Effector memory CD8-positive, alpha-beta T cell (primary cell): ENCODE results near the gene RAI1.
A peak's percentile ranks its signal among the peaks of the same experiment; 100 is the strongest.

Source experiments
- ATAC-seq: fragments of 150-1000 bp; cut with Tn5 transposase; replicated peaks from 2 replicates; pipeline ENCODE4 v1.10.0; 2021; ENCODE audit warnings: mild to moderate bottlenecking, moderate library complexity
- DNase-seq, 3 experiments: peaks; one replicate each; pipeline ENCODE4 v3.0.0; 2021
- H3K27ac Mint-ChIP-seq, 2 donors: one replicate each; pipeline ENCODE4 v1.8.0; 2022; ENCODE audit warnings: mild to moderate bottlenecking in 2 of 2, mixed read lengths in 2 of 2, moderate library complexity in 2 of 2
- H3K27me3 Mint-ChIP-seq, 2 donors: one replicate each; pipeline ENCODE4 v1.8.0; 2022; ENCODE audit warnings: mixed read lengths in 2 of 2
- H3K36me3 Mint-ChIP-seq: one replicate; pipeline ENCODE4 v1.8.0; 2022; ENCODE audit warnings: mild to moderate bottlenecking, moderate library complexity, mixed read lengths; ENCODE audit not compliant: insufficient read depth
- H3K4me1 Mint-ChIP-seq, 2 donors: one replicate each; pipeline ENCODE4 v1.8.0; 2022; ENCODE audit warnings: low read depth in 2 of 2, mixed read lengths in 2 of 2
- H3K4me3 Mint-ChIP-seq, 2 donors: one replicate each; pipeline ENCODE4 v1.8.0; 2022; ENCODE audit warnings: mild to moderate bottlenecking in 2 of 2, mixed read lengths in 2 of 2, moderate library complexity in 2 of 2
- H3K9me3 Mint-ChIP-seq, 2 donors: one replicate each; pipeline ENCODE4 v1.8.0; 2022; ENCODE audit warnings: mixed read lengths in 2 of 2

Gene RAI1

DNA sequence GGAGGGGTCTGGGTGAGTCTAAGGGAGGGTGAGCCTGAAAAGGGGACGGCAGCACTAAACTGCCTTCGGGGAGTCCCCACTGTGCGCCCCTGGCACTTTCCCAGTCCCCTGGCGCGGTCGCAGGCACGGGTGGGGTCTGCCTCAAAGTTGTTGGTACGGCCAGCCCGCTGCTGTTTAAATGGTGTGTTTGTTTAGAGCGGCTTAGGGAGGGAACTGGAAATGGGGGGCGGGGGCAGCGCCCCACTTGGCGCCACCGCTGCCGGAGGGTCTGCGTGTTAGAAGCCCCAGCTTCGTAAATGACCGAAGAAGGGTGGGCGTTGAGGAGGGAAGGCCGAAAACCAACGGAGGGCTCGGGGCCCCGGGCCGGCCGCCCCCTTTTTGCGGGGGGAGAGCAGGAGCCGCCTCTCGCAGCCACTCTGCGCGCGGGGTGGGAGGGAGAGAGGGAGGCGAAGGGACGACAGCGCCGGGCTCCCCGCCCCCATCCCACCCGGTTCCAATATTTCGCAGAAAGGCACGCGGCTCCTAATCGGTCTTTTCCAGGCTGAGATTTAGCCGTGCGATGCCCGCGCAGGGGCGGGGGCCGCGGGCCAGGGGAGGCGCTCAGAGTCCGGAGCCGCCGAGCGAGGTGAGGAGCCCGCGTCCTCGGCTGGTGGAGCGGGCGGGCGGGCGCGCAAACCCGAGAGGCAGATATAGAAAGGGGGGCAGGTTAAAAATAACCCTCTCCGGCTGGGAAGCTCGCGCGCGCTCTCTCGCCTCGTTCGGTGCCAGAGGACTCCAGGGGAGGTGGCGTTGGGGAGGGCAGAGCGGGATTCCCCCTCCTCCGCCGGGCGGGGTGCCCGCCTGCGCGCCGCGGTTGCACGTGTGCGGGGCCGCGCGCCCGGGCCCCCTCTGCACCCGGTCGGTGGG, 100.6 kb downstream of the RAI1 start:
- no peaks in the 10 kb centered on the region for H3K9me3 Mint-ChIP-seq
- peaks cover 14 to 17% of the 10 kb centered on the region in 2 donors for H3K4me1 Mint-ChIP-seq
- peak in 2 of 3 experiments; percentile 23 to 37 for DNase-seq
- H3K27ac Mint-ChIP-seq, result peak overlapping the region in 1 of 2 donors; percentile 52
- ATAC-seq, result peak; percentile 63
- peak overlapping the region; percentile 83 to 86 for H3K4me3 Mint-ChIP-seq
- H3K27me3 Mint-ChIP-seq, result peaks cover 6 to 11% of the 10 kb centered on the region in 2 donors
- H3K36me3 Mint-ChIP-seq, result peaks cover 10% of the 10 kb centered on the region

GRCh38 chr17:17782523-17783115, 101.4 kb downstream of the RAI1 start:
- DNase-seq (no peak), ATAC-seq (peak; percentile 16)
- peaks cover 6 to 11% of the 10 kb centered on the region in 2 donors for H3K27me3 Mint-ChIP-seq
- no peaks in the 10 kb centered on the region for H3K9me3 Mint-ChIP-seq
- no peak overlapping the region for H3K27ac Mint-ChIP-seq
- H3K36me3 Mint-ChIP-seq, result peaks cover 10% of the 10 kb centered on the region
- H3K4me1 Mint-ChIP-seq, result peaks cover 13 to 14% of the 10 kb centered on the region in 2 donors
- peak overlapping the region; percentile 83 to 86 for H3K4me3 Mint-ChIP-seq

DNA sequence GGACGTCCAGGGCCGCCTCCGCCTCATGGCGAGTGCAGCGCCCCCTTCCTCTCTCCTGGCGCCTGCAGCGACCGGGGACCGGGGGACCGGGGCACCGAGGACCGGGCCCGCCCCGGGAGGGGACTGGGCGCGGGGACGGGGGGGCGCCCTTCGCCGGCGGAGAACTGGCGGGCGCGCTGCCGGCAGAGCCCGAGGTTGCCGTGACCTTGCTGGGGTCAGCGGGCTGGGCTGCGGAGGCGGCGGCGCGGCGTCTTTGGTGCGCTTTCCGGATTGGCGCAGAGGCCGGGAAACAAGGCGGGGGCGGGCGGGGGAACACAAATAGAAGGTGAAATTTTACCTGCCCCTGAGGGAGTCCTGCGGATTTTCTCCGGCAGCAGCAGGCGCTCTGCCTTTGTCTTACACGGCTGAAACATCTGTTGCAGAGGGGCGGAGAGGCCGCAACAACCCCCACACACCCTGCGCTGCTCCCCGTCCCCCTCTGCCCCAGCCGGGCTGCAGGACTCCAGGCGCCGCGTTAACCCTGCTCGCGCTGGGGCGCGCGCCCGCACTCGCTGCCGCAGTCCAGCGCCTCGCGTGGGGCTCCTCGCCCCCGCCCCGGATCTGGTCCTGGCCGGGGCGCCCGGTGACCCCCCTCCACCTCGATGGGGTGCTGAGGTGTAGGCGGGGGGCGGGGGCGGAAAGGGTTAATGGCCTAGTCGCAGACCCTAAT, 102.0 kb downstream of the RAI1 start:
- H3K27me3 Mint-ChIP-seq, result peaks cover 6 to 11% of the 10 kb centered on the region in 2 donors
- ATAC-seq (peak; percentile 71), DNase-seq (peak; percentile 34 to 47 (median 45))
- peaks cover 10% of the 10 kb centered on the region for H3K36me3 Mint-ChIP-seq
- peak overlapping the region; percentile 83 to 86 for H3K4me3 Mint-ChIP-seq
- H3K27ac Mint-ChIP-seq, result peak overlapping the region in 1 of 2 donors; percentile 91
- no peaks in the 10 kb centered on the region for H3K9me3 Mint-ChIP-seq
- H3K4me1 Mint-ChIP-seq, result peaks cover 13 to 14% of the 10 kb centered on the region in 2 donors

GRCh38 chr17:17783825-17784656, 102.8 kb downstream of the RAI1 start:
- Mint-ChIP-seq H3K27me3 (peaks cover 6 to 11% of the 10 kb centered on the region in 2 donors), H3K27ac (peak overlapping the region; percentile 36 to 91), H3K9me3 (no peaks in the 10 kb centered on the region), H3K36me3 (peaks cover 10% of the 10 kb centered on the region), H3K4me1 (peaks cover 13 to 14% of the 10 kb centered on the region in 2 donors), H3K4me3 (peak overlapping the region; percentile 83 to 86)
- no peak for DNase-seq
- no peak for ATAC-seq

DNA sequence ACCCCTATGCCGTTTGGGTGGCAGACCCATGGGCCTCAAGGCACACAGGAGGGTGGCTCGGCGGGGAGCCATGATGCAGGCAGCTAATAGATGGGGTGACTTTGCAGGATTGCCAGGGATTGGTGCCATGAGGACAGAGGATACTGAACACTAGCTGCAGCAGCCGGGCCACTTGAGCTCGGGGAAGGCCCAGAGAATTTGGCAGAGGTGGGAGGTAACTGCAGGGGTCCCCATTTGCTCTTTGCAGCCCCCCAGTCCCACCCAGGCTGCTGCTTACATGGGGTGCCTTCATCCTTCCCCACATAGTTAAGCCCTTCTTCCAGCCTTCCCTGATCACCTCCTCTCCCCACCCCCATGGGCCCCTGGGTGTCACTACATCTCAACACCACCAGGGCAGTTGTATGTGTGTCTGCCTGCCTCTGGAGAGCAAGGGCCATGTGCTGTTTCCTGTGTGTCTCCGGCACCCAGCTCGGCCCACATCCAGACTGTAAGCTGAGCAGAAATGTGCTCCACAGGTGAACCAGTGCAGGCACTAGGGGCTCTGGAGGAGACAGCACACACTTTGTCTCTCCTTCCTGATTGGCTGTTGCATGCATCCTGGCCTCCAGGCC, 103.5 kb downstream of the RAI1 start:
- peak overlapping the region in 1 of 2 donors; percentile 91 for H3K27ac Mint-ChIP-seq
- no peaks in the 10 kb centered on the region for H3K9me3 Mint-ChIP-seq
- peak overlapping the region; percentile 26 to 67 for H3K4me3 Mint-ChIP-seq
- ATAC-seq (no peak), DNase-seq (no peak)
- peaks cover 6 to 11% of the 10 kb centered on the region in 2 donors for H3K27me3 Mint-ChIP-seq
- peaks cover 14 to 16% of the 10 kb centered on the region in 2 donors for H3K4me1 Mint-ChIP-seq
- peaks cover 10% of the 10 kb centered on the region for H3K36me3 Mint-ChIP-seq

GRCh38 chr17:17785407-17785806, 104.1 kb downstream of the RAI1 start:
- H3K27ac Mint-ChIP-seq, result no peak overlapping the region
- H3K9me3 Mint-ChIP-seq, result no peaks in the 10 kb centered on the region
- peak overlapping the region; percentile 26 to 67 for H3K4me3 Mint-ChIP-seq
- ATAC-seq, result no peak
- H3K36me3 Mint-ChIP-seq, result peaks cover 10% of the 10 kb centered on the region
- no peak for DNase-seq
- H3K27me3 Mint-ChIP-seq, result peaks cover 6 to 11% of the 10 kb centered on the region in 2 donors
- peaks cover 14 to 16% of the 10 kb centered on the region in 2 donors for H3K4me1 Mint-ChIP-seq

DNA sequence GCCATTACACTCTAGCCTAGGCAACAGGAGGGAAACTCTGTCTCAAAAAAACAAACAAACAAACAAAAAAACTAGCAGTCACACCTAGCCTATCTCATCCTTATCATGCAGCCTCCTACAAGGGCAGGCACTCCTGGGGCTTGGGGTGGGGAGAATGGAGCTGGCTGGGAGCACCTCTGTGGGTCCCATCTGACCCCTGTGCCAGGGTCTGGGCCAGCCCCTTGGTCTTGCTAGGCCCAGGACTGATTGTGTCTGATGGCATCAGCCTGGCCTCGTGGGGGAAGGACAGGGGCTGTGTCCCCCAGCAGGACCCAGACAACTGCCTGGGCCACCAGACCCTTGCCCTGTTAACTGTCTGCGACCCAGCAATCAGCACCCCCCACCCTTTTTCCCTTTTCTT, 105.7 kb downstream of the RAI1 start:
- Mint-ChIP-seq H3K9me3 (no peaks in the 10 kb centered on the region), H3K4me1 (peaks cover 16 to 18% of the 10 kb centered on the region in 2 donors), H3K27ac (peak overlapping the region in 1 of 2 donors; percentile 75), H3K4me3 (no peak overlapping the region), H3K36me3 (peaks cover 10% of the 10 kb centered on the region), H3K27me3 (no peaks in the 10 kb centered on the region)
- no peak for DNase-seq
- no peak for ATAC-seq

DNA sequence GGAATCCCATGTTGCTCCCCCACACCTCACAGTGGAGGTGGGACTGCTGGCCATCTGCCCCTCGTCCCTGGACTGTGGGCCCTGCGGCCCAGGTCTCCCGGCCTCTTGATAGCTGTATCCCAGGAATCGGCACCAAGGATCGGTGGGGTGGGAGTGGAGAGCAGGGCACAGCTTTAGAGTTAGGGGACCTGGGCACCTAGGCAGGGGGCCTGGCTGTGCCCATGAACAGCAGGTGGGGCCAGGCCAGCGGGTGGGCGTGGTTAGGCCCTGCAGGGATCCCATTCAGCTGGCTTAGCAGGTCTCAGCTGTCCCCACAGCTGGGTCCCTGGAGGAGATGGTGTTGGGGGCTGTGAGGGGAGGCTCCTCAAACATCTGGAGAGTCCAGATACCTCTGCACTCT, 106.3 kb downstream of the RAI1 start:
- Mint-ChIP-seq H3K4me3 (no peak overlapping the region), H3K36me3 (peaks cover 10% of the 10 kb centered on the region), H3K27me3 (no peaks in the 10 kb centered on the region), H3K9me3 (no peaks in the 10 kb centered on the region), H3K4me1 (peaks cover 19 to 21% of the 10 kb centered on the region in 2 donors), H3K27ac (peak overlapping the region in 1 of 2 donors; percentile 75)
- ATAC-seq (no peak), DNase-seq (no peak)

DNA sequence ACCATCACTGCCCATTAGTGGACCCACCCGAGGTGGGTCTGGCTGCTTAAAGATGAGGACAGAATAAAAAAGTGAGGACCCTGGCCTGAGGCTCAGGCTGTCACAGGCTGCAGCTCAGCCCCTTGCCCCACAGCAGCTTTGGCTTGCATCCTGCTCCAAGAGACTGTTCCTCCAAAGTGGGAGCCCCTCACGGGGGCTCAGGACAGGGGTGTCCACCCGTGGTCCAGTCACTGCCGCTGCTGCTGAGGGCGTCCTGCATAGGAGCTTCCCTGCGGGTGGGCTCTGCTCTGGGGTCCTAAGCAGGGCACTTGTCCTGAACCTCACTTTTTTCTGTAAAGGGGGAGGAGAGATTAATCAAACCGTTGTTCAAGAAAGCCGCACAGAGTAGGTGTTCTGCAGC, 107.7 kb downstream of the RAI1 start:
- H3K4me1 Mint-ChIP-seq, result peaks cover 29 to 31% of the 10 kb centered on the region in 2 donors
- H3K9me3 Mint-ChIP-seq, result no peaks in the 10 kb centered on the region
- no peak overlapping the region for H3K4me3 Mint-ChIP-seq
- H3K27ac Mint-ChIP-seq, result peak overlapping the region; percentile 62 to 88
- DNase-seq (no peak), ATAC-seq (no peak)
- H3K27me3 Mint-ChIP-seq, result no peaks in the 10 kb centered on the region
- peaks cover 12% of the 10 kb centered on the region for H3K36me3 Mint-ChIP-seq

DNA sequence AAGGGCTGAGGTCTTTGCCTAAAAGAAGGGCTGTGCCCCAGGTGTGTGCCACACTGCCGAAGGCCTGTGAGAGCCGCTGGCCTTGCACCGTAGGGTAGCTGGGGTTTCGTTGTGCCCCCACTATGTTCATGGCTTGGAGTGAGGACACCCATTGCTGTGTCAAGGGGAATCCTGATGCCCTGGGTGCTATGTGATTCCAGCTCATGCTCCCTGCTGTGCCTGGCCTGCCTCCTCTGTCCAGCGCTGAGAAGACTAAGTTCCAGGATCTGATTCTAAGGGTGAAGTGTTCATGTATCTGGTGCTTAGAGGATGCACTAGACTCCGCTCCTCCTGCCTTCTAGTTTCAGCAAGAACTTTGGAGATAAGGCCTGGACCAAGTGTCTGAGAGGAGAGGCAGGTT, 108.2 kb downstream of the RAI1 start:
- no peak overlapping the region for H3K4me3 Mint-ChIP-seq
- ATAC-seq, result no peak
- no peaks in the 10 kb centered on the region for H3K9me3 Mint-ChIP-seq
- no peak for DNase-seq
- no peaks in the 10 kb centered on the region for H3K27me3 Mint-ChIP-seq
- peak overlapping the region; percentile 62 to 88 for H3K27ac Mint-ChIP-seq
- peaks cover 14% of the 10 kb centered on the region for H3K36me3 Mint-ChIP-seq
- peaks cover 31 to 32% of the 10 kb centered on the region in 2 donors for H3K4me1 Mint-ChIP-seq

GRCh38 chr17:17789828-17790636, 108.8 kb downstream of the RAI1 start:
- Mint-ChIP-seq H3K27ac (peak overlapping the region in 1 of 2 donors; percentile 88), H3K9me3 (no peaks in the 10 kb centered on the region), H3K4me1 (peaks cover 27 to 28% of the 10 kb centered on the region in 2 donors), H3K4me3 (no peak overlapping the region), H3K27me3 (no peaks in the 10 kb centered on the region), H3K36me3 (peaks cover 16% of the 10 kb centered on the region)
- DNase-seq, result no peak
- no peak for ATAC-seq
